A673 (cell line): ENCODE measurements around the gene ACKR2.
"Not testable (repeated sequence)": the region's sequence is repeated elsewhere in the genome, so short reads cannot be mapped to it uniquely, and the experiment has no call there.

ENCODE experiments used
- CTCF ChIP-seq: fragments of 300-800, 200-600 bp; sonication (generic); conservative IDR thresholded peaks from 2 replicates; pipeline ENCODE4 v1.5.1; 2017; ENCODE audit warnings: low read depth, mild to moderate bottlenecking, antibody characterized with exemption, low read length, moderate library complexity, mixed read lengths
- EZH2 ChIP-seq: fragments of 200-600 bp; sonication (generic); IDR thresholded peaks from 2 replicates; pipeline ENCODE4 v1.6.1; 2017; ENCODE audit warnings: borderline replicate concordance, low read depth, mild to moderate bottlenecking, mixed read lengths, antibody characterized with exemption, low read length; ENCODE audit not compliant: poor library complexity, severe bottlenecking

- TF ChIP-seq CTCF, EZH2: not testable (repeated sequence)
Observed at GRCh38 chr3:42811118-42811883, 2.1 kb downstream of the ACKR2 start.
